Superior temporal gyrus (tissue), 1 donor: ENCODE measurements around the gene PDE6D.
"Not testable (repeated sequence)": the region's sequence is repeated elsewhere in the genome, so short reads cannot be mapped to it uniquely, and the experiment has no call there.

Experiments used
- DNase-seq: peaks from one replicate; pipeline ENCODE4 v3.0.0-alpha.2; 2016; ENCODE audit errors: extremely low spot score

The PDE6D gene

GRCh38 chr2:231769170-231770136 is 11.6 kb downstream of the PDE6D start:
- DNase-seq = no peak

DNA sequence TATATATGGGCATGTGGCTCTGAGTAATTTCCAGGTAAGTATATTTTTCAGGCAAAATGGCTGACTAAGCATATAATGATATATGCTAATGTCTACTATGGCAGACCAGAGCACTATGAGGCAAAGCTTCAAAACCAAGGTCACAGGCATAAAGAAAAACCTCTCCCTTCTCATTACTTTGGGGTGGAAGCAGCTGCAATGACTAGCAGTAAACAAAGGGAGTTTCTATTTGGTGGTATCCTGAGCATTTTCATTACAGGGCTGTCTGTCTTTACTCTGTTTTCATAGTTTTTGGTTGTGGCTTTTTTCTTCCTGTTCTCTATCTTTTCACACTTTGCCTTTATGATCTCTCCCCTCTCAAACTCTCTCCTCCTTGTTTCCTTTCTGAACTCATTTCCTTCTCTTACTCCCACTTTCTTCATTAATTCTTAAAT is 15.6 kb downstream of the PDE6D start:
- DNase-seq = no peak

DNA sequence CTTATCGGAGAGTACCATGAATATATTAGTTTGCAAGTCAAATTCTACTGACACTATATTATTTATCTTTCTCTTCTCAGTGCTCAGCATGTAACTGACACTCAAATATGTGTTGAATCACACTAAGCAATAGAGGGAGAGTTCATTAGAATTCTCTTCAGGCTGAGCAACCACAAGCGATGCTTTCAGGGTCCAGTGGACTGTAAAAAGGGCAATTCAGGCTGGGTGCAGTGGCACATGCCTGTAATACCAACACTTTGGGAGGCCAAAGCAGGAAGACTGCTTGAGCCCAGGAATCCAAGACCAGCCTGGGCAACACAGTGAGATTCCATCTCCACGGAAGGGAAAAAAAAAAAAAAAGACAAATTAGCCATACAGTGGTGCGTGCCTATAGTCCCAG is 16.3 kb downstream of the PDE6D start:
- no peak for DNase-seq

- DNase-seq = no peak
Measured at GRCh38 chr2:231764124-231764523, 17.0 kb downstream of the PDE6D start.

- DNase-seq = no peak
Measured at GRCh38 chr2:231761735-231762134, 19.3 kb downstream of the PDE6D start.

- no peak for DNase-seq
Measured at GRCh38 chr2:231752061-231752460, 29.0 kb downstream of the PDE6D start.

- DNase-seq = no peak
Measured at GRCh38 chr2:231751042-231751815, 29.9 kb downstream of the PDE6D start.

DNA sequence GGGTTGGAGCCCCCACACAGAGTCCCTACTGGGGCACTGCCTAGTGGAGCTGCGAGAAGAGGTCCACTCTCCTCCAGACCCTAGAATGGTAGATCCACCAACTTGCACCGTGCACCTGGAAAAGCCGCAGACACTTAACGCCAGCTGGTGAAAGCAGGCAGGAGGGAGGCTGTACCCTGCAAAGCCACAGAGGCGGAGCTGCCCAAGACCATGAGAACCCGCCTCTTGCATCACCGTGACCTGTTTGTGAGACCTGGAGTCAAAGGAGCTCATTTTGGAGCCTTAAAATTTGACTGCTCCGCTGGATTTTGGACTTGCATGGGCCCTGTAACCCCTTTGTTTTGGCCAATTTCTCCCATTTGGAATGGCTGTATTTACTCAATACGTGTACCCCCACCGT is 32.1 kb downstream of the PDE6D start:
- not testable (repeated sequence) for DNase-seq

DNA sequence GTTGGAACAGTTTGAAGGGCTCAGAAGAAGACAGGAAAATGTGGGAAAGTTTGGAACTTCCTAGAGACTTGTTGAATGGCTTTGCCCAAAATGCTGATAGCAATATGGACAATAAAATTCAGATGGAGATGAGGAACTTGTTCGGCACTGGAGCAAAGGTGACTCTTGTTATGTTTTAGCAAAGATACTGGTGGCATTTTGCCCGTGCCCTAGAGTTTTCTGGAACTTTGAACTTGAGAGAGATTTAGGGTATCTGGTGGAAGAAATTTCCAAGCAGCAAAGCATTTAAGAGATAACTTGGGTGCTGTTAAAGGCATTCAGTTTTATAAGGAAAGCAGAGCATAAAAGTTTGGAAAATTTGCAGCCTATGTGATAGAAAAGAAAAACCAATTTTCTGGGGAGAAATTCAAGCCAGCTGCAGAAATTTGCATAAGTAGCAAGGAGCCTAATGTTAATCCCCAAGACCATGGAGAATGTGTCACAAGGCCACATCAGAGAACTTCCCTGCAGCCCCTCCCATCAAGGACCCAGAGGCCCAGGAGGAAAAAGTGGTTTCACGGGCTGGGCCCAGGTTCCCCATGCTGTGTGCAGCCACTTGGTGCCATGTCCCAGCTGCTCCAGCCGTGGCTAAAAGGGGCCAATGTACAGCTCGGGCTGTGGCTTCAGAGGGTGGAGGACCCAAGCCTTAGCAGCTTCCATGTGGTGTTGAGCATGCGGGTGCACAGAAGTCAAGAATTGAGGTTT is 32.8 kb downstream of the PDE6D start:
- not testable (repeated sequence) for DNase-seq

DNA sequence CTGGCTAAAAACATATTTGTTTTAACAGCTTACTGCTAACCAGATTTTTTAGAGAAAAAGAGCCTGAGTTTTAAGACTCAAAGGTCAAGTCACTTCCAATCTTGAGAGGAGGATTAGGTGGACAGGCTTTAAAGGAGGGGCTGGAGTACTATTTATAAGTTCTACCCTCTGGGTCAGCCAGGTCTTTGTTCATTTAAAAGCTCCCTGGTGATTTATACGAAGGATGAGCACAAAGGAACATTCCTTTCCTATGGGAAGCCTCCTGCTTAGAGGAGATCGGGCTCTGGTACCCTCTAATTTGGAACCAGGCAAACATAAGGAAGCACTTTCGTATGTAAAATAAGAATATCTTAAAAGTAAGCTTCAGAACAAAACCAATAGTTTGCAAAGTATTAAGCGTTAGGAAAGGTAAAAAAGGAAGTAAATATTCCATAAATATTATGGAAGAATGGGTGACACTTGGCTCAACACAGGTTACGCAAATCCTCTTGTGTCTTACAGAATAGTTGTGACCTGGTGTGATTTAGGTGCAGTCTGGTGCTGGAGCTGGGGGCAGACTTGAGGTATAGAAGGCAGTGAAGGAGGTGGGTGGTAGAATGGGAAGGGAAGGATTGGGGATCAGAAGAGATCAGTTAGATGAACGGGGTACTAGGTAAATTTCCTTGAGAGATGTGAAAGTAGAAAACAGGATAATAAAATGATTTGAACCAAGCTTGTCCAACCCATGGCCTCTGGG is 35.6 kb downstream of the PDE6D start:
- DNase-seq = no peak

DNA sequence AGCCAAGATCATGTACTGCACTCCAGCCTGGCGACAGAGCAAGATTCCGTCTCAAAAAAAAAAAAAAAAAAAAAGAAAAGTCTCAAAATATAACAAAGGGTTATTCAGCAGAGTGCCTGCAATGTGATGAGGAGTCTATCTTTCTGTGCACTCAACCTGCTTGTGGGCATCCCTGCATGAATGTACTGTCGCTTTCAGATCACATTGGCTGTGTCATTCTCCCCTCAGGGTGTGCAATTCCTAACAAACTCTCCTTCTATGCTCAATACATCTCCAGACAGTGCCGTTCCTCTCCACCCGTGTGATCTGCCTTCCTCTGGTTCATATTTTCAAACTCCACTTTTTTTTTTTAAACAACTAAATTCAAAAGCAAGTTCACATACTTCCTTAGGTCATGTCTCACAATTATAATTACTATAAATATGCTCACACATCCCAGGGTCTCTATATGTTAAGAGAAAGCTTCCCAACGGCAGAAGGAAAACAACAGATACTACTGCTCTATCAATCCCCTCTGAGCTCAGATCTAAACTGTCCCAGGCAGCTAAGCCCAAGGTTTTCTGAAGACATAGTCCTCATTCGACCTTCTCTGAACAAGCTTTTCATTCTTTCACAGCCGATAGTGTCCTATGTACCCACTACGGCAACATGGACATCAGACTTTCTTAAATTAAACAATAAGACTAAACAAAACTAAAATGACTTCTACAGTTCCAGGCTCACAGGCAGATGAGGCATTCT is 37.5 kb downstream of the PDE6D start:
- no peak for DNase-seq

- no peak for DNase-seq
Measured at GRCh38 chr2:231737761-231738160, 43.3 kb downstream of the PDE6D start.

DNA sequence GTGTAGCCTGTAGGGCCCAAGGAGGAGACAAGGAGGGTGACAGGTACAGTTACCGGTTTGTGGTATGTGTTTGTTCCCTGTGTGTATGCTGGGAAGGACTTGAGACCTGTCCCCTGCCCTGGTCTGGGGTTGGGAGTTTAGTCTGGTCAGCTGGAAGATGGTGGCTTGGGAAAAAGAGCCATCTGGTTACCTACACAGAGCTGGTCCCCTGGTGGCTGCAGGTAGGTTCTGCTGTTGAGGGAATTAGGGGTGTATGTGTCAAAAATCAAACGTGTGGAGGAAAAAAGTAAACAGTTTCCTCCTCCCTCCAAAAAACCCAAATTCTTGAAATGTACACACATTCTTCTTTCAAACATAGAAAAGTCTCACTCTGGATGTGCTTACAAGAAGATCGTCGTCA is 48.5 kb downstream of the PDE6D start:
- DNase-seq = no peak

DNA sequence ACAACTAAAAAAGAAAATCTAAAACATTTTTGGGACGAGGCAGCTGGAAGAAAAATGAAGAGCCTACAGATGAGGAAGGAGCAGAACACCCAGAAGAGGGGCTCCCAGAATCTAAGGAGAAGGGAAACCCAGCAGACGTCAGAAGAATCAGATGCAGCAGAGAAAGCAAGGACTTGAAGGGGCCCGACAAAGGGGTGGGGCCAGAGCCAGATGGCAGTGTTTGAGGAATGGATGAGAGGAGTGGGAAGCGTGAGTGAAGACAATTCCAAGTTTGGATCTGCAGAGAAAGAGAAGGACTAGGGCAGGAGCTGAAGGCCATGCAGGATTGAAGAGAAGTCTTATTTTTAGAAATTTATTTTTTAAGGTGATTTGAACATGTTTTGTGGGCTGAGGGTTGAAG is 53.5 kb downstream of the PDE6D start:
- DNase-seq = no peak

DNA sequence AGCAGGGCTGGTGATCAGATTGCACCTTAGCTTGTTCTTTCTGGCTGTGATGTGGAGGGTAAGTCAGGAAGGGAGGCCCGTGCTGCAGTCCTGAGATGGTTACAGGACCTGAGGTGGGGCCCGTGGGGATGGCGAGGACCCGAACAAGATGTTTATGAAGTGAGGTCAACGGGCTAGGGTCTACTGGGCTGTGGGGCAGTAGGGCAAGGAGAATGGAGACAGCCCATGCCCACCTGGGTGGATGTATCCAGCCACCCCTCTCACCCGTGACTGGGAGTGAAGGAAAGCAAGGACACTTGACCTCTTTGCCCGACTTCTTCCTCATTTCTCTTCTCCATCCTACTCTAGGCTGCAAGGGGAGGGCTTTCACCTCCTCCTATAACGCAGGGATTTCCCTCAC is 54.8 kb downstream of the PDE6D start:
- DNase-seq = no peak

GRCh38 chr2:231725476-231725875 is 55.6 kb downstream of the PDE6D start:
- DNase-seq = no peak

- DNase-seq = no peak
Measured at GRCh38 chr2:231722721-231723307, 58.3 kb downstream of the PDE6D start.

- DNase-seq = no peak
Measured at GRCh38 chr2:231720987-231721966, 59.8 kb downstream of the PDE6D start.
